K562 (cell line): ENCODE measurements around the gene ZNF629. TPM values are rescaled to one million over a fixed set of nuclear protein-coding genes. Genes with fewer than 3 reads are reported as not detected.
A peak's percentile ranks its signal among the peaks of the same experiment; 100 is the strongest.

ENCODE experiments used
- BDP1 ChIP-seq: IDR thresholded peaks from 3 replicates; pipeline ENCODE4 v1.6.1; 2011; ENCODE audit not compliant: insufficient read length, insufficient read depth
- BRF1 ChIP-seq: IDR thresholded peaks from 3 replicates; pipeline ENCODE4 v1.6.1; 2011; ENCODE audit warnings: borderline replicate concordance, mild to moderate bottlenecking; ENCODE audit not compliant: insufficient read length; ENCODE audit errors: extremely low read depth
- C11orf30 ChIP-seq: fragments of 450-650 bp; IDR thresholded peaks from 2 replicates; pipeline ENCODE4 v1.6.1; 2016; ENCODE audit warnings: low read depth, mild to moderate bottlenecking
- CBX5 ChIP-seq: IDR thresholded peaks from 2 replicates; pipeline ENCODE4 v1.6.1; 2014; ENCODE audit warnings: low read depth, borderline replicate concordance
- CTBP1 ChIP-seq: fragments of 450-650 bp; IDR thresholded peaks from 2 replicates; pipeline ENCODE4 v1.6.1; 2016; ENCODE audit warnings: borderline replicate concordance
- DMBX1 ChIP-seq: fragments of 250-450 bp; sonication (Bioruptor Pico); IDR thresholded peaks from 2 replicates; pipeline ENCODE4 v1.8.0; 2022; ENCODE audit warnings: inconsistent platforms, mild to moderate bottlenecking, moderate library complexity, borderline replicate concordance
- GTF2F1 ChIP-seq: IDR thresholded peaks from 2 replicates; pipeline ENCODE4 v1.6.1; 2011; ENCODE audit warnings: low read depth, low read length, improper control_type of control experiment
- HOXB6 ChIP-seq: fragments of 250-450 bp; sonication (Bioruptor Pico); IDR thresholded peaks from 2 replicates; pipeline ENCODE4 v1.5.1; 2022; ENCODE audit warnings: mild to moderate bottlenecking, borderline replicate concordance
- ILF3 ChIP-seq: fragments of 450-650 bp; IDR thresholded peaks from 2 replicates; pipeline ENCODE4 v1.6.1; 2018; ENCODE audit warnings: antibody characterized with exemption, mild to moderate bottlenecking, moderate library complexity, borderline replicate concordance
- MAFG ChIP-seq: fragments of 450-650 bp; conservative IDR thresholded peaks from 2 replicates; pipeline ENCODE4 v1.6.1; 2016; ENCODE audit warnings: missing genetic modification characterization, missing compliant biosample characterization
- POLR3A ChIP-seq: IDR thresholded peaks from 2 replicates; pipeline ENCODE4 v1.6.1; 2011; ENCODE audit warnings: borderline replicate concordance, mild to moderate bottlenecking, moderate library complexity; ENCODE audit not compliant: insufficient read length, insufficient read depth; ENCODE audit errors: extremely low read depth
- ZFX ChIP-seq: sonication (generic); formaldehyde crosslinking; IDR thresholded peaks from 2 replicates; pipeline ENCODE4 v1.8.0; 2022; ENCODE audit warnings: mild to moderate bottlenecking, missing genetic modification reagents, moderate library complexity
- polyA plus RNA-seq, 8 experiments: library from polyadenylated mRNA; depleted of rRNA in 4 of 8; stranded (reverse) in 5 of 8; unstranded in 3 of 8; fragments of >200 nt; fragmentation: Nextera tagmentation in 2 of 8; fragmentation: Illumina TruSeq in 1 of 8; extraction: Ambion mirVana in 2 of 8; extraction: Trizol in 1 of 8; gene quantifications; 2 replicates each; pipeline versions ENCODE4 v1.2.1 to v1.2.3, GENCODE V29; 2011 to 2014; ENCODE audit warnings: inconsistent platforms in 1 of 8, missing spikeins in 1 of 8
- total RNA-seq, 7 experiments: library from RNA; depleted of rRNA in 6 of 7; stranded (reverse); fragments of >200 nt in 6 of 7; fragmentation: Illumina TruSeq in 2 of 7; extraction: Trizol in 2 of 7; gene quantifications; 2 replicates each; pipeline versions ENCODE4 v1.2.1 to v1.2.3, GENCODE V29; 2011 to 2021; ENCODE audit warnings: low replicate concordance in 1 of 7
- TF ChIP-seq, protein P1 (sequence below): sonication (generic); formaldehyde crosslinking; IDR thresholded peaks from 2 replicates; pipeline ENCODE4 v1.8.1; 2023; ENCODE audit warnings: mild to moderate bottlenecking, missing genetic modification reagents, moderate library complexity
- TF ChIP-seq, protein P2 (sequence below): fragments of 200-800 bp; sonication (Bioruptor generic); IDR thresholded peaks from 2 replicates; pipeline ENCODE4 v1.6.1; 2017; ENCODE audit warnings: missing genetic modification characterization, missing compliant biosample characterization
- TF ChIP-seq, protein P3 (sequence below): fragments of 450-650 bp; IDR thresholded peaks from 2 replicates; pipeline ENCODE4 v1.6.1; 2017; ENCODE audit warnings: antibody characterized with exemption
- TF ChIP-seq, protein P4 (sequence below): sonication (generic); formaldehyde crosslinking; IDR thresholded peaks from 2 replicates; pipeline ENCODE4 v1.8.0; 2022; ENCODE audit warnings: mild to moderate bottlenecking, missing genetic modification reagents
- TF ChIP-seq, protein P5 (sequence below): sonication (generic); formaldehyde crosslinking; IDR thresholded peaks from 2 replicates; pipeline ENCODE4 v1.9.0; 2022; ENCODE audit warnings: mild to moderate bottlenecking, missing genetic modification reagents
- TF ChIP-seq, protein P6 (sequence below), 2 experiments: fragments of 450-650 bp in 1 of 2; sonication (generic) in 1 of 2; formaldehyde crosslinking; conservative IDR thresholded peaks; 2 replicates each; pipeline versions ENCODE4 v1.4.0 to v1.8.1; 2020 to 2022; ENCODE audit warnings: mild to moderate bottlenecking in 1 of 2, missing genetic modification reagents in 1 of 2
- TF ChIP-seq, protein P7 (sequence below): sonication (generic); formaldehyde crosslinking; IDR thresholded peaks from 2 replicates; pipeline ENCODE4 v1.8.0; 2022; ENCODE audit warnings: mild to moderate bottlenecking, missing genetic modification reagents

The ZNF629 gene
- total and polyA plus RNA-seq, 9 of the 15 experiments (the other 6 are each of a cell fraction or from before 2014, with no cell fraction given), result 0.44 to 18.8 (median 7.4) TPM

DNA sequence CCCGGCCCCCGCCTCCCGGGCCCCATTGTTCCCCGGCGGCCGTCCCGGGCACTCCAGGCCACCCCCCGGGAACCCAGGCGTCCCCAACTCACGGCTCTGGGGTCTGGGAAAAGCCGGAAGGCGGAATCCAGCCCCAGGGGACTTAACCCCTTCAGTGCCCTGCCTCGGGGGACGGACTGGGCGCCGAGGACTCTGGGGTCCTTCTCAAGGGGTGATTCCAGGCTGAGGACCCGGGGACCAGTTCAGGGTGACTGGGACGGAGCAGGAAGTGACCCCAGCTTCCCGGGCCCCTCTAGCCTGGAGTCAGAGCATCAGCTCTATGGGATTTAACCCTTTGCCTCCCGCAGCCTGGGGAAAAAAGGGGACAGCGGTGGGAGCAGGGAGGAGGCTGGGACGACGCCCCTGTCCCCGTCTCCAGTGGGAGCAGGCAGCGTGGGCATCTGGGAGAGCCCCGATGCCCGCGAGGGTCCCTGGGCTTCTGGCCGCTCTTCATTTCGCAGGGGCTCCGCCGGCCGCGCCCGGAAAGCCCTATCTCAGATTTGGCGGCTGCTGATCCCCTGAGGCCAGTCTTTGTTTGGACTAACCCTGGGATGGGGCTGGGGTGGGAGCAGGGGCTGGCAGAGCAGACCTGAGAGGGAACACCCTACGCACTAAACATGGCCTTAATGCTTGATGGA, at the start of gene ZNF629 (continued):
- TF ChIP-seq, protein P1, sequence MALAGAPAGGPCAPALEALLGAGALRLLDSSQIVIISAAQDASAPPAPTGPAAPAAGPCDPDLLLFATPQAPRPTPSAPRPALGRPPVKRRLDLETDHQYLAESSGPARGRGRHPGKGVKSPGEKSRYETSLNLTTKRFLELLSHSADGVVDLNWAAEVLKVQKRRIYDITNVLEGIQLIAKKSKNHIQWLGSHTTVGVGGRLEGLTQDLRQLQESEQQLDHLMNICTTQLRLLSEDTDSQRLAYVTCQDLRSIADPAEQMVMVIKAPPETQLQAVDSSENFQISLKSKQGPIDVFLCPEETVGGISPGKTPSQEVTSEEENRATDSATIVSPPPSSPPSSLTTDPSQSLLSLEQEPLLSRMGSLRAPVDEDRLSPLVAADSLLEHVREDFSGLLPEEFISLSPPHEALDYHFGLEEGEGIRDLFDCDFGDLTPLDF, result no peak
- TF ChIP-seq, protein P2, sequence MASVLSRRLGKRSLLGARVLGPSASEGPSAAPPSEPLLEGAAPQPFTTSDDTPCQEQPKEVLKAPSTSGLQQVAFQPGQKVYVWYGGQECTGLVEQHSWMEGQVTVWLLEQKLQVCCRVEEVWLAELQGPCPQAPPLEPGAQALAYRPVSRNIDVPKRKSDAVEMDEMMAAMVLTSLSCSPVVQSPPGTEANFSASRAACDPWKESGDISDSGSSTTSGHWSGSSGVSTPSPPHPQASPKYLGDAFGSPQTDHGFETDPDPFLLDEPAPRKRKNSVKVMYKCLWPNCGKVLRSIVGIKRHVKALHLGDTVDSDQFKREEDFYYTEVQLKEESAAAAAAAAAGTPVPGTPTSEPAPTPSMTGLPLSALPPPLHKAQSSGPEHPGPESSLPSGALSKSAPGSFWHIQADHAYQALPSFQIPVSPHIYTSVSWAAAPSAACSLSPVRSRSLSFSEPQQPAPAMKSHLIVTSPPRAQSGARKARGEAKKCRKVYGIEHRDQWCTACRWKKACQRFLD (CRISPR knock-in tag), result no peak
- TF ChIP-seq POLR3A (no peak), BRF1 (no peak), DMBX1 (CRISPR knock-in tag) (no peak), CBX5 (no peak), HOXB6 (no peak), C11orf30 (no peak), MAFG (tag) (no peak), ZFX (peak; percentile 56), CTBP1 (no peak; the same call in 1 of the 2 replicates), BDP1 (no peak), ILF3 (no peak), GTF2F1 (no peak)
- TF ChIP-seq, protein P3, sequence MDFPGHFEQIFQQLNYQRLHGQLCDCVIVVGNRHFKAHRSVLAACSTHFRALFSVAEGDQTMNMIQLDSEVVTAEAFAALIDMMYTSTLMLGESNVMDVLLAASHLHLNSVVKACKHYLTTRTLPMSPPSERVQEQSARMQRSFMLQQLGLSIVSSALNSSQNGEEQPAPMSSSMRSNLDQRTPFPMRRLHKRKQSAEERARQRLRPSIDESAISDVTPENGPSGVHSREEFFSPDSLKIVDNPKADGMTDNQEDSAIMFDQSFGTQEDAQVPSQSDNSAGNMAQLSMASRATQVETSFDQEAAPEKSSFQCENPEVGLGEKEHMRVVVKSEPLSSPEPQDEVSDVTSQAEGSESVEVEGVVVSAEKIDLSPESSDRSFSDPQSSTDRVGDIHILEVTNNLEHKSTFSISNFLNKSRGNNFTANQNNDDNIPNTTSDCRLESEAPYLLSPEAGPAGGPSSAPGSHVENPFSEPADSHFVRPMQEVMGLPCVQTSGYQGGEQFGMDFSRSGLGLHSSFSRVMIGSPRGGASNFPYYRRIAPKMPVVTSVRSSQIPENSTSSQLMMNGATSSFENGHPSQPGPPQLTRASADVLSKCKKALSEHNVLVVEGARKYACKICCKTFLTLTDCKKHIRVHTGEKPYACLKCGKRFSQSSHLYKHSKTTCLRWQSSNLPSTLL, result no peak
- TF ChIP-seq, protein P4, sequence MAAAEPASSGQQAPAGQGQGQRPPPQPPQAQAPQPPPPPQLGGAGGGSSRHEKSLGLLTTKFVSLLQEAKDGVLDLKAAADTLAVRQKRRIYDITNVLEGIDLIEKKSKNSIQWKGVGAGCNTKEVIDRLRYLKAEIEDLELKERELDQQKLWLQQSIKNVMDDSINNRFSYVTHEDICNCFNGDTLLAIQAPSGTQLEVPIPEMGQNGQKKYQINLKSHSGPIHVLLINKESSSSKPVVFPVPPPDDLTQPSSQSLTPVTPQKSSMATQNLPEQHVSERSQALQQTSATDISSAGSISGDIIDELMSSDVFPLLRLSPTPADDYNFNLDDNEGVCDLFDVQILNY, result no peak
- TF ChIP-seq, protein P5, sequence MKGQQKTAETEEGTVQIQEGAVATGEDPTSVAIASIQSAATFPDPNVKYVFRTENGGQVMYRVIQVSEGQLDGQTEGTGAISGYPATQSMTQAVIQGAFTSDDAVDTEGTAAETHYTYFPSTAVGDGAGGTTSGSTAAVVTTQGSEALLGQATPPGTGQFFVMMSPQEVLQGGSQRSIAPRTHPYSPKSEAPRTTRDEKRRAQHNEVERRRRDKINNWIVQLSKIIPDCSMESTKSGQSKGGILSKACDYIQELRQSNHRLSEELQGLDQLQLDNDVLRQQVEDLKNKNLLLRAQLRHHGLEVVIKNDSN, result no peak
- TF ChIP-seq, protein P6, sequence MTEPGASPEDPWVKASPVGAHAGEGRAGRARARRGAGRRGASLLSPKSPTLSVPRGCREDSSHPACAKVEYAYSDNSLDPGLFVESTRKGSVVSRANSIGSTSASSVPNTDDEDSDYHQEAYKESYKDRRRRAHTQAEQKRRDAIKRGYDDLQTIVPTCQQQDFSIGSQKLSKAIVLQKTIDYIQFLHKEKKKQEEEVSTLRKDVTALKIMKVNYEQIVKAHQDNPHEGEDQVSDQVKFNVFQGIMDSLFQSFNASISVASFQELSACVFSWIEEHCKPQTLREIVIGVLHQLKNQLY (CRISPR knock-in tag; conservative IDR thresholded peaks at IDR 0.05), result no peak
- TF ChIP-seq, protein P7, sequence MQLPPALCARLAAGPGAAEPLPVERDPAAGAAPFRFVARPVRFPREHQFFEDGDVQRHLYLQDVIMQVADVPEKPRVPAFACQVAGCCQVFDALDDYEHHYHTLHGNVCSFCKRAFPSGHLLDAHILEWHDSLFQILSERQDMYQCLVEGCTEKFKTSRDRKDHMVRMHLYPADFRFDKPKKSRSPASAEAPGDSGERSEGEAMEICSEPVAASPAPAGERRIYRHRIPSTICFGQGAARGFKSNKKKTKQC (CRISPR knock-in tag), result peak; percentile 78; the same call in 1 of the 2 replicates
